ENCODE measurements around the gene KLHL33. TPM values are rescaled to one million over a fixed set of nuclear protein-coding genes. Genes with fewer than 3 reads are reported as not detected.

Gene KLHL33
- total and polyA plus RNA-seq, 4 donors: 0.03 to 0.51 (median 0.16) TPM

DNA sequence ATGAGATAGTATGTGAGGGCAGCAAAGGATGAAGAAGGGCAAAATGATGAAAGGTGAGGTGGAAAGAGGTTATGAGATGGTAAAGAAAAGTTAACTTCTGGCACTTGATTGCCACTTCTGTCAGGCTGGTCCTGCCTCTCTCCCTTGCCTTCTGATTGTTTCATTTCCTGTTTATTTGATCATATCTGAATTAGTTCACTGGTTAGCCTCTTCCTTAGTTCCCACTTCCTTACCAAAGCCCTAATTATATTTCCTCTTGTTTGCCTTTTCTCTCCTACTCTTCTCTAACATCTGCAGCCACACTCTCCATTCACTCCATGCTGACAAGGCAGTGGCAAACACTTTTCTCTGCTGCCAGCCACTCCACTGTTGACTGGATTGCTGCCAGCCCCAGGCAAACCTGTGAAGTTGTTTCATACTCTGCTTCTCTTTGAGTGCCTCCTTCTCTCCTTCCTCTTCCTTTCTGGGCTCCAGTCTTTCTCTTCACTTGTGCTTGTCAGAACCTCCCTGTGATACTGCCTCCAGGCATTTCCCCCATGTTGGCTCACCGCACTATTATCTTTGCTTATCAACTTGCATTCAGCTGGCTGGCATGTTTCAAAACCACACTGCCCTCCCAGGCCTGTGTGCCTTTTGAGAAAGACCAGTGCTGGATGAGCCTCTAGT lies 41.4 kb upstream of the KLHL33 start:
- WGBS, 2 donors: 11 to 15% methylated on average over 1 of the region's 1 CpG
- Histone ChIP-seq H3K4me1 (ENCODE audit: control insufficient read depth in 5 of 5, insufficient read depth in 5 of 5, low read length in 5 of 5) (peaks cover 0 to 12% (median 4%) of the 10 kb centered on the region in 5 donors), H3K36me3 (ENCODE audit: control insufficient read depth in 4 of 4, insufficient read depth in 4 of 4, low read length in 4 of 4) (peaks cover 0 to 31% (median 13%) of the 10 kb centered on the region in 4 donors)

DNA sequence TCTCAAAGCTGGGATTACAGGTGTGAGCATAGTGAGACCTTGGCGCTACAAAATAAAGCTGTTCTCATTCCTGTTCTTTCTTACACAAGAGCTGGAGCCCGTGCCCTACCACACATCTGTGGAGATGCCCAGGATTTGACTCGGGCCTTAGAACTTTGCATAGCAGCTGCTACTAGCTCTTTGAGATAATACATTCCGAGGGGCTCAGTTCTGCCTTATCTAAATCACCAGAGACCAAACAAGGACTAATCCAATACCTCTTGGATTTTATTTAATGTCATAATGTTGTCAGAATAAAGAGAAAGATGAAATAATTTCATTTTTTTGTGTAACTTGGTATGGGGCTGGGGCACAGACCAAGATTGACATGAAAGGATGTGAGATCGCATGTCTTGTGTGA lies 40.8 kb upstream of the KLHL33 start:
- Histone ChIP-seq H3K27ac (ENCODE audit: low read depth in 1 of 2, low read length in 1 of 2) (peak overlapping the region in 1 of 2 donors; percentile 50), H3K4me1 (ENCODE audit: control insufficient read depth in 5 of 5, insufficient read depth in 5 of 5, low read length in 5 of 5) (peaks cover 0 to 14% (median 6%) of the 10 kb centered on the region in 5 donors), H3K9me3 (ENCODE audit: control insufficient read depth in 4 of 4, insufficient read depth in 3 of 4, low read length in 3 of 4) (peaks cover 0 to 2% (median 0%) of the 10 kb centered on the region in 4 donors), H3K4me3 (no peak overlapping the region), H3K36me3 (ENCODE audit: control insufficient read depth in 4 of 4, insufficient read depth in 4 of 4, low read length in 4 of 4) (peaks cover 0 to 31% (median 13%) of the 10 kb centered on the region in 4 donors), H3K27me3 (ENCODE audit: control insufficient read depth in 3 of 3, insufficient read depth in 3 of 3, low read length in 2 of 3) (no peaks in the 10 kb centered on the region), H3K9ac (ENCODE audit: insufficient read depth in 1 of 2, low read length in 2 of 2) (no peak overlapping the region)
- TF ChIP-seq, protein P1, sequence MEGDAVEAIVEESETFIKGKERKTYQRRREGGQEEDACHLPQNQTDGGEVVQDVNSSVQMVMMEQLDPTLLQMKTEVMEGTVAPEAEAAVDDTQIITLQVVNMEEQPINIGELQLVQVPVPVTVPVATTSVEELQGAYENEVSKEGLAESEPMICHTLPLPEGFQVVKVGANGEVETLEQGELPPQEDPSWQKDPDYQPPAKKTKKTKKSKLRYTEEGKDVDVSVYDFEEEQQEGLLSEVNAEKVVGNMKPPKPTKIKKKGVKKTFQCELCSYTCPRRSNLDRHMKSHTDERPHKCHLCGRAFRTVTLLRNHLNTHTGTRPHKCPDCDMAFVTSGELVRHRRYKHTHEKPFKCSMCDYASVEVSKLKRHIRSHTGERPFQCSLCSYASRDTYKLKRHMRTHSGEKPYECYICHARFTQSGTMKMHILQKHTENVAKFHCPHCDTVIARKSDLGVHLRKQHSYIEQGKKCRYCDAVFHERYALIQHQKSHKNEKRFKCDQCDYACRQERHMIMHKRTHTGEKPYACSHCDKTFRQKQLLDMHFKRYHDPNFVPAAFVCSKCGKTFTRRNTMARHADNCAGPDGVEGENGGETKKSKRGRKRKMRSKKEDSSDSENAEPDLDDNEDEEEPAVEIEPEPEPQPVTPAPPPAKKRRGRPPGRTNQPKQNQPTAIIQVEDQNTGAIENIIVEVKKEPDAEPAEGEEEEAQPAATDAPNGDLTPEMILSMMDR (IDR thresholded peaks at IDR 0.05; ENCODE audit: control extremely low read depth, extremely low read depth): no peak
- DNase-seq: no peak
- 62 to 74% methylated on average over 5 of the region's 5 CpGs for WGBS, 2 donors
- no peak for ATAC-seq (ENCODE audit: insufficient read depth, low FRiP score)

More for the DNA sequence above, 41.4 kb upstream of the KLHL33 start:
- peak; percentile 32 to 71 (median 36) for DNase-seq
- Histone ChIP-seq H3K4me3 (no peak overlapping the region), H3K27ac (ENCODE audit: low read depth in 1 of 2, low read length in 1 of 2) (peak overlapping the region in 1 of 2 donors; percentile 81), H3K27me3 (ENCODE audit: control insufficient read depth in 3 of 3, insufficient read depth in 3 of 3, low read length in 2 of 3) (no peaks in the 10 kb centered on the region), H3K9me3 (ENCODE audit: control insufficient read depth in 4 of 4, insufficient read depth in 3 of 4, low read length in 3 of 4) (peaks cover 0 to 2% (median 0%) of the 10 kb centered on the region in 4 donors), H3K9ac (ENCODE audit: insufficient read depth in 1 of 2, low read length in 2 of 2) (no peak overlapping the region)
- TF ChIP-seq, protein P1 (IDR thresholded peaks at IDR 0.05; ENCODE audit: control extremely low read depth, extremely low read depth): no peak
- peak; percentile 66 for ATAC-seq (ENCODE audit: insufficient read depth, low FRiP score)

DNA sequence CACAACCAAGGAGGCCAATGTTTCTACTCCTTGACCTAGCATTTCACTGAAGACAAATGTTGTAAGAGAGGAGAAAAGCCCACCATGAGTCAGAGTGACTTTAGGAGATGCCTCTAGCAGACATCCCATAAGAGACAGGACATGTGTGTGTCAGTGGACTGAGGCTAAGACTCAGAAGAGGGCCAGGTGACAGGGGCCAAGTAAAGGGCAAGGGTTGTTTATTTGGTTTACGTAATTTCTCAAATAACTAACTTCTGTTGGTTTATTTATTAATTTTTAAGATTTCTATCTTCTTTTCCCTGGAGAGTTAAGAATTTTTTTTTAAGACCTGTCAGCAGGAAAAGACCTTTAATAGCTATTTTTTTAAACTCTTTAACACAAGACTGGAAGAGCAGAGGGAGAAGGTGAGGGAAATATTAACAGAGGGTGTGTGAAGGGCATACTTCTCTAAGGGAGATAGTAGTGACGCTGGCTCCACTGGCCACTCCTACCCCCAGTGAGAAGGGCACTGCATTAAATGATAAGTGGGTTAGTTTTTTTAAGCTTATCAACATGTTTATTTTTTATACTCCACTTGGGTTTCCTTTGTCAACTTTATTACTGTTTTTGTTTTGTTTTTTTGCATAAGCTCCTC lies 36.7 kb upstream of the KLHL33 start:
- peaks cover 7 to 19% (median 14%) of the 10 kb centered on the region in 5 donors for H3K4me1 ChIP-seq (ENCODE audit: control insufficient read depth in 5 of 5, insufficient read depth in 5 of 5, low read length in 5 of 5)
- H3K9me3 ChIP-seq (ENCODE audit: control insufficient read depth in 4 of 4, insufficient read depth in 3 of 4, low read length in 3 of 4): peaks cover 0 to 2% (median 0%) of the 10 kb centered on the region in 4 donors
- no peak for DNase-seq
- H3K27ac ChIP-seq (ENCODE audit: low read depth in 1 of 2, low read length in 1 of 2): no peak overlapping the region
- ATAC-seq (ENCODE audit: insufficient read depth, low FRiP score): no peak
- TF ChIP-seq, protein P1 (IDR thresholded peaks at IDR 0.05; ENCODE audit: control extremely low read depth, extremely low read depth): no peak
- no peak overlapping the region for H3K9ac ChIP-seq (ENCODE audit: insufficient read depth in 1 of 2, low read length in 2 of 2)
- peaks cover 0 to 31% (median 12%) of the 10 kb centered on the region in 4 donors for H3K36me3 ChIP-seq (ENCODE audit: control insufficient read depth in 4 of 4, insufficient read depth in 4 of 4, low read length in 4 of 4)
- H3K4me3 ChIP-seq: no peak overlapping the region
- peaks cover 0 to 7% (median 4%) of the 10 kb centered on the region in 3 donors for H3K27me3 ChIP-seq (ENCODE audit: control insufficient read depth in 3 of 3, insufficient read depth in 3 of 3, low read length in 2 of 3)
- WGBS, 2 donors: 80 to 88% methylated on average over 2 of the region's 2 CpGs

All from lung (tissue), 12 donors.